Measurements from ENCODE around the gene NMUR2. TPM values are rescaled to one million over a fixed set of nuclear protein-coding genes. Genes with fewer than 3 reads are reported as not detected.

NMUR2 gene, protein sequence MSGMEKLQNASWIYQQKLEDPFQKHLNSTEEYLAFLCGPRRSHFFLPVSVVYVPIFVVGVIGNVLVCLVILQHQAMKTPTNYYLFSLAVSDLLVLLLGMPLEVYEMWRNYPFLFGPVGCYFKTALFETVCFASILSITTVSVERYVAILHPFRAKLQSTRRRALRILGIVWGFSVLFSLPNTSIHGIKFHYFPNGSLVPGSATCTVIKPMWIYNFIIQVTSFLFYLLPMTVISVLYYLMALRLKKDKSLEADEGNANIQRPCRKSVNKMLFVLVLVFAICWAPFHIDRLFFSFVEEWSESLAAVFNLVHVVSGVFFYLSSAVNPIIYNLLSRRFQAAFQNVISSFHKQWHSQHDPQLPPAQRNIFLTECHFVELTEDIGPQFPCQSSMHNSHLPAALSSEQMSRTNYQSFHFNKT
- not detected for total RNA-seq

DNA sequence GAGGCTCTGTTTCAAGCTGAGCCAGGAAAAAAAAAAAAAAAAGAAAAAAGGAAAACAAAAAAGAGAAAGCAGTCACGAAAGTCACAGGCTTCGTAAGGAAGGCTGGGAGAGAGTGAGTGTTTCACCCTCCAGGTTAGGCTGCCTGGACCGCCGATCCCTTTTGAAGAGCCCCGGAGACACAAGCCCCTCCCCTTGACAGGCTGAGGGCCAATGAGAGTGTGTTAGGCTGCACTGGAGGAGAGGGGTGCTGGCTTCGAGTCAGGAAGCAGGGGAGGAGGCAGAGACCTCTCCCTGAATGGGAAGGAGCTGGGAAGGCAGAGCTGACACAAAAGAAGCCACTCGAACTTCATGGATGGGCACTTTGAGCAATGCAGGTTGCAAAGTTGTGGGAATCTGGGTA is at the start of gene NMUR2:
NMUR2 (minus strand) TSS at position 135 of the 400 bp plus-strand sequence. CDS start 166 bp downstream, outside the sequence.
- no peak within 1 kb of the TSS for H3K4me3 Mint-ChIP-seq
- peaks cover 5% of the 10 kb centered on the region for H3K27me3 Mint-ChIP-seq (ENCODE audit: low read depth)
- H3K9me3 Mint-ChIP-seq: no peaks in the 10 kb centered on the region
- ATAC-seq: no peak
- no peak for DNase-seq
- H3K4me1 Mint-ChIP-seq (ENCODE audit: low read depth): no peaks in the 10 kb centered on the region
- H3K36me3 Mint-ChIP-seq (ENCODE audit: insufficient read depth): no peaks in the 10 kb centered on the region

DNA sequence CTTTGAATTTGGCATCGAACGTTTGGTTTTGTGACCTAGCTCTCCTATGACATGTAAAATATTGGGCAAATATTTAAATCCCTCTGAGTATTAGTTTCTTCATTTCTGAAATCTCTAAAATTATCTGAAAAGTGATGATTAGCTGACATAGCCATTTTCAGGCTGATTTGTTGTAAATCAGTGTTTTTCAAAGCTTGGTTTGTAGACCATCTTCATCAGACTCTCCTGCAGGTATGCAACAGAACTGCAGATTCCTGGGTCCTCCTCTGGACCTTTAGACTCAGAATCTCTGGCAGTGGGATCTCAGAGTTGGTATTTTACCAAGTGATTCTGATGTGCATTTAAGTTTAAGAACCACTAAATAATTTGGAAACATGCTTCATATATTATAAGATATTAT is 38.9 kb upstream of the NMUR2 start:
- peaks cover 2% of the 10 kb centered on the region for H3K27me3 Mint-ChIP-seq (ENCODE audit: low read depth)
- H3K9me3 Mint-ChIP-seq: no peaks in the 10 kb centered on the region
- ATAC-seq (no peak), DNase-seq (no peak)
- H3K4me3 Mint-ChIP-seq: no peak overlapping the region
- no peaks in the 10 kb centered on the region for H3K36me3 Mint-ChIP-seq (ENCODE audit: insufficient read depth)
- no peaks in the 10 kb centered on the region for H3K4me1 Mint-ChIP-seq (ENCODE audit: low read depth)

DNA sequence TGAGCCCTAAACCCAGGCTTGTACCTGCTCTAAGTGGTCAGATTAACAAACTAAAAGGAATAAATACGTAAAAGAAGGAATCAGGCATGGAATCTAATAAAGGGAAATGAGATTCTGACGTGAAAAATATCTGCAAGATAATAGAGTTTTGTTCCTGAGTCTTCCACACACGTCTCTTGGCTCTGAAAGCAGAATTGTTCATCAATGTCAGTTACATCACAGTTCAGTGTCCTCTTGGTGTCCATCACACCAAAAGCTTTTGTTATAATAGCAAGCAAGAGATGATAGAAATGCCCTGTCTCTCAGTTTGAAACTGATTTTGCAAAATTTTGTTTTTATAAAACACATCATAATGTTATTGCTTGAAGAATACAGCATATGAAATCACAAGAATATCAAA is 34.7 kb upstream of the NMUR2 start:
- ATAC-seq: no peak
- peaks cover 4% of the 10 kb centered on the region for H3K9me3 Mint-ChIP-seq
- H3K36me3 Mint-ChIP-seq (ENCODE audit: insufficient read depth): no peaks in the 10 kb centered on the region
- DNase-seq: no peak
- H3K4me3 Mint-ChIP-seq: no peak overlapping the region
- H3K27me3 Mint-ChIP-seq (ENCODE audit: low read depth): peaks cover 5% of the 10 kb centered on the region
- H3K4me1 Mint-ChIP-seq (ENCODE audit: low read depth): no peaks in the 10 kb centered on the region

DNA sequence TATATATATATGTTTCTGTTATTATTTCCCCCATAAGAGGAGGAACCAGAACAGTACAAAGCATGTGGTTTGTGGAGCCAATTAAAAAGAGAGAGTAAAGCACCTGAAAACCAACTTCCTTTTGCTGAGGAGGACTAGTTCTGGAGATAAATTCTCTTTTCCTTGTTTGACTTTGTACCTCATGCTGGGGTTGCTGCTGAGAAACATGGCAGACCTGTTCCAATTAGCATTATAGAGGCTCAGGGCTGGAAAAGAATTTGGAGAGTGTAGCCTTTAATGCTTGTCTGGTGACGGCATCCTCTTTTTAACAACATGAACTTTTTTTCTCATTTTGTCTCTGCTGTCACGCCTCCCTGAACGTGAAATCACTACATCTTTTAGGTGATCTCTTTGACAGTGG is 32.8 kb upstream of the NMUR2 start:
- no peaks in the 10 kb centered on the region for H3K36me3 Mint-ChIP-seq (ENCODE audit: insufficient read depth)
- no peak overlapping the region for H3K4me3 Mint-ChIP-seq

DNA sequence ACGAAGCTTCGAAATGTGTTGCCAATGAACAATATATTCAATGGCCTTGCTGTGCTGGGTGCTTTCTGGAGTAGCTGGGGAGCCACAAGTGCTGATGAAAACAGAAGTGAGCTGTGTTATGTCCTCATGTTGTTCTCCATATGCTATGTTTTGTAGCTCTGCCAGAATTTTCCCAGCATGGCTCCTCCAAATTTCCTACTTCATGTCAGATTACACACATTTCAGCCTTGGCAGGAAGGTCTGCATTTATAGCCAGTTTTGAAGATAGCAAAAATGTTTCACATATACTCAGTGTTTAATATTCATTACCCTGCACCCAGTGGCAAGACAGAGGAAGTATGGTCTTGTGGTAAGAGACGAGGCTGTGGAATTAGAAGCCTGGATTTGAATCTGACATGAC is 22.6 kb upstream of the NMUR2 start:
- H3K27me3 Mint-ChIP-seq (ENCODE audit: low read depth): peaks cover 3% of the 10 kb centered on the region
- no peak overlapping the region for H3K4me3 Mint-ChIP-seq
- H3K36me3 Mint-ChIP-seq (ENCODE audit: insufficient read depth): no peaks in the 10 kb centered on the region
- no peaks in the 10 kb centered on the region for H3K4me1 Mint-ChIP-seq (ENCODE audit: low read depth)
- H3K9me3 Mint-ChIP-seq: no peaks in the 10 kb centered on the region
- ATAC-seq (no peak), DNase-seq (no peak)

More for the DNA sequence above, 32.8 kb upstream of the NMUR2 start:
- ATAC-seq (no peak), DNase-seq (no peak)
- H3K9me3 Mint-ChIP-seq: peaks cover 4% of the 10 kb centered on the region
- H3K27me3 Mint-ChIP-seq (ENCODE audit: low read depth): peaks cover 3% of the 10 kb centered on the region
- H3K4me1 Mint-ChIP-seq (ENCODE audit: low read depth): no peaks in the 10 kb centered on the region

DNA sequence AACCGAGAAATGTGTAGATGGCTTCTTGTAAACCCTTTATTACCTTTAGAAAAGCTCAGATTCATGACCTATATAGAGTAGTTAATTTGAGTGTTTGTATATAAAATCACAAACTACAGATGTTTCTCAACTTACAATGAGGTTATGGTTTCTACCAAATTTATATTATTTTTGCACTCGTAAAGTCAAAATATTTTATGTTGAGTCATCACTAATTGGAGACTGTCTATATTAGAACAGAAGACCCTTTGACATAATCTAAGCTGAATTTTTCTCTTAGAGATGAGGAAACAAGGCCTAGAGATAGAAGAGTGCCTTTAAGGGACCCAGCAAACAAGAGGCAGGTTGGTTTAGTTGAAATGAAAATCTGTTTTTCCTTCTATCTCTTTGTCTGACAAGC is 20.0 kb upstream of the NMUR2 start:
- ATAC-seq (no peak), DNase-seq (no peak)
- Mint-ChIP-seq H3K36me3 (ENCODE audit: insufficient read depth) (no peaks in the 10 kb centered on the region), H3K27me3 (ENCODE audit: low read depth) (peaks cover 3% of the 10 kb centered on the region), H3K9me3 (no peaks in the 10 kb centered on the region), H3K4me3 (no peak overlapping the region), H3K4me1 (ENCODE audit: low read depth) (no peaks in the 10 kb centered on the region)

DNA sequence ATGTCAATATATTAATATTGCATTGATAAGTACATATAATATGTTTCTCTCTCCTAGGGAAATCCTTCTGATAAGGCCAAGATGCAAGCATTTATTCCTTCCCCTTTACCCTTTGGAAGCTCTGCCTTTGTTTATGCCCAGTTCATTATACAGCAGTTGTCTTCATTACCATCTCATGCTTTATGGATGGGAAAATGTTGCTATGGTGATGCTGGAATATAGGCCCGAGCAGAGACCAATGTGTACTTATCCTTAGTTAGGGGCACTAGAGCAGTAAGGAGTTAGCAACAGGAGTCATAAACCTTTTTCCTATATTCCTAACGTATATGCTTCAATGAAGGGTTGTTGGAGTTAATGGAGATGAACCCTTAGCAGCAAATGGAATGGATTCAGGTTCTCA is 19.4 kb upstream of the NMUR2 start:
- Mint-ChIP-seq H3K36me3 (ENCODE audit: insufficient read depth) (no peaks in the 10 kb centered on the region), H3K9me3 (no peaks in the 10 kb centered on the region), H3K27me3 (ENCODE audit: low read depth) (peaks cover 3% of the 10 kb centered on the region), H3K4me3 (no peak overlapping the region), H3K4me1 (ENCODE audit: low read depth) (no peaks in the 10 kb centered on the region)
- ATAC-seq: no peak
- no peak for DNase-seq

DNA sequence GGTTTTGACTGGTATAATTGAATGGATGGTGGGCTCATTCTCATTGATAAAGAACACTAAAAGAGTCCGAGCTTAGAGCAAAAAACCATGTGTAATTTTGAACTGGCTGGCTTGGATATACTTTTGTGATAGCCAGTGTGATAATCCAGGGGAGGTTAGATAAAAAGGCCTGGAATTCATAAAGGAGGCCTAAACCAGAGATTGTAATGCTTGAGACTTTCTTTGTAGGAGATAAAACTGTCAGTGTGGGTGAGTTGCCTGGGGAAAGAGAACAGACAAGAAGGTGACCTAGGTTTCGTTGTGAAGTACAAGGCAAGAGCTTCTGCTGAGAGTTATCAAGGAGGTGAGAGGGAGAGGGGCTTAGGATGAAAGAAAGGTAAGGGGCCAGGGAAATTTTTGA is 17.0 kb upstream of the NMUR2 start:
- Mint-ChIP-seq H3K36me3 (ENCODE audit: insufficient read depth) (no peaks in the 10 kb centered on the region), H3K4me3 (no peak overlapping the region), H3K9me3 (no peaks in the 10 kb centered on the region), H3K4me1 (ENCODE audit: low read depth) (no peaks in the 10 kb centered on the region), H3K27me3 (ENCODE audit: low read depth) (no peaks in the 10 kb centered on the region)
- ATAC-seq (no peak), DNase-seq (no peak)

DNA sequence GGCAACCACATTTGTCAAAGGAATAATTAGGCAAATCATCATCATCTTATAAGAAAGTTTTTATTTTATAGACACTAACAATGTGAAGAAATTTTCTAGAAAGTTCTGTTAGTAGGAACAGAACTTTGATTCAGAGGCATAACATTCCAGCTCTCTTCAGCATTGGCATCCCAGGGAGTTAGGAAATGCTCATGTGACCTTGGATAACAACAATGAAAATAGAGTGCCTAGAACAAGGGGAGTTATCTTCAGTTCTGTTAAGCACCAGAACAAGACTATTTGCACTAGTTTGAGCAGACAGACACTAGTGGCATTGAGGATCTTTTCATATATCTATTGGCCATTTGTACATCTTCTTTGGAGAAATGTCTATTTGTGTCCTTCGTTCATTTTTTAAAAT is 7.0 kb upstream of the NMUR2 start:
- Mint-ChIP-seq H3K36me3 (ENCODE audit: insufficient read depth) (no peaks in the 10 kb centered on the region), H3K4me1 (ENCODE audit: low read depth) (no peaks in the 10 kb centered on the region), H3K9me3 (no peaks in the 10 kb centered on the region), H3K4me3 (no peak overlapping the region), H3K27me3 (ENCODE audit: low read depth) (no peaks in the 10 kb centered on the region)
- ATAC-seq: no peak
- no peak for DNase-seq

DNA sequence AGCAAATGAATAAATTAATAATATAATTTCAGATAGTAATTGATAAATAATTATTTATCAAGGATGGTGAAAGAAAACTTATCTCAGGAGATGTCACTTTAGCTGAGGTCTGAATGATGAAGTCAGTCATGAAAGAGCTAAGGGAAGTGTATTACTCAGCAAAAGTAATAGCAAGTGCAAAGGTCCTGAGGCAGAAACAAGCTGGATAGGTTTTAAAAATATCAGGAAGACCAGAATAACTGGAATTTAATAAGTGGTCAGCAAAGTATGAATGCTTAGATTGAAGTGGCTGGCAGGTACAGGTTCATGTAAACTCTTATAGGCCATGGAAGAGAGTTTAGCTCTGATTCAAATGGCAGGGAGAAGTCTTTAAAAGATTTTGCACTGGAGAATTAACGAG is 1.0 kb upstream of the NMUR2 start:
- Mint-ChIP-seq H3K27me3 (ENCODE audit: low read depth) (peaks cover 3% of the 10 kb centered on the region), H3K4me3 (no peak overlapping the region), H3K9me3 (no peaks in the 10 kb centered on the region), H3K36me3 (ENCODE audit: insufficient read depth) (no peaks in the 10 kb centered on the region), H3K4me1 (ENCODE audit: low read depth) (no peaks in the 10 kb centered on the region)
- ATAC-seq (no peak), DNase-seq (no peak)

DNA sequence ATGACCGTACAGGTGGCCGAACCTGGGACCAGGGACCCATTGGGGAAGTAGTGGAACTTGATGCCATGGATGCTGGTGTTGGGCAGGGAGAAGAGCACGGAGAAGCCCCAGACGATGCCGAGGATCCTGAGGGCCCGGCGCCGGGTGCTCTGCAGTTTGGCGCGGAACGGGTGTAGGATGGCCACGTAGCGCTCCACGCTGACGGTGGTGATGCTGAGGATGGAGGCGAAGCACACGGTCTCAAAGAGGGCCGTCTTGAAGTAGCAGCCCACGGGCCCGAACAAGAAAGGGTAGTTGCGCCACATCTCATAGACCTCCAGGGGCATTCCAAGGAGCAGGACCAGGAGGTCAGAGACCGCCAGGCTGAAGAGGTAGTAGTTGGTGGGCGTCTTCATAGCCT is 585 bp downstream of the NMUR2 start:
- no peak for DNase-seq
- Mint-ChIP-seq H3K4me3 (no peak overlapping the region), H3K27me3 (ENCODE audit: low read depth) (peaks cover 5% of the 10 kb centered on the region), H3K36me3 (ENCODE audit: insufficient read depth) (no peaks in the 10 kb centered on the region), H3K9me3 (no peaks in the 10 kb centered on the region), H3K4me1 (ENCODE audit: low read depth) (no peaks in the 10 kb centered on the region)
- ATAC-seq: no peak

DNA sequence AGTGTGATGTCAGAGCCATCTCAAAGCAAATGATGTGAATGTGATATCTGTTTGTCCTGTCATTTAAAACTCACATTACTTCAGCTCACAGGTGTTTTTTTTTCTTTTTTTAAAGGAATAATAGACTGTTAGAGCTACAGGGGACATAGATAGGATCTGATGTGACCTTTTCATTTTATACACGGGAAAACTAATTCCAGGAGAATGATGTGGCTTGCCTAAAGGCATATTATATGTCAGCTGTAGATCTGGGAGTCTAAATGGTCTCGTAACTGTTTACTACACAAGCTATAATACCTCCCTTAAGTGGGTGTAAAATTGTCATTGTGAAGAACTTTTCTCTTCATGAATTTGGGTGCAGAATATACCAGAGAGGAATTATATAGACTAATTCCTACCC is 2.0 kb downstream of the NMUR2 start:
- no peak for DNase-seq
- Mint-ChIP-seq H3K36me3 (ENCODE audit: insufficient read depth) (no peaks in the 10 kb centered on the region), H3K27me3 (ENCODE audit: low read depth) (peaks cover 5% of the 10 kb centered on the region), H3K4me1 (ENCODE audit: low read depth) (no peaks in the 10 kb centered on the region), H3K4me3 (no peak overlapping the region), H3K9me3 (no peaks in the 10 kb centered on the region)
- ATAC-seq: no peak

DNA sequence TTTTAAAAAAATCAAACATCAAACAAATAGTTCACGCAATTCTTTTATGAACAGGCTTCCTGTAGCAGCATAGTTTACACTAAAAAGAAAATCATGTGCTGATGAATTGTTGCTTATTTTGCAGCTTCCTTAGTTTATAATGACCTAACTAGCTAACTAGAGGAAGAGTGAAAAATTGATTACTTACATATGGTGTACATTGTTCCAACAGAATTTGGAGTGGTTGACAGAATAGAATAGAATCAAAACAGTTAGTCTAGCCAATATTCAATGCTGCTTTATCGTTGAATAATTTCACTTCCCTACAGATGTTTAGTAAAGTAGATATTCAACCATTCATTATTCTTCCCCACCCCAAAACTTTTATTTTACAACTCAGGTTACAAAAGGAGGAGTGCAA is 4.2 kb downstream of the NMUR2 start:
- no peaks in the 10 kb centered on the region for H3K4me1 Mint-ChIP-seq (ENCODE audit: low read depth)
- H3K36me3 Mint-ChIP-seq (ENCODE audit: insufficient read depth): no peaks in the 10 kb centered on the region
- no peaks in the 10 kb centered on the region for H3K9me3 Mint-ChIP-seq
- peaks cover 5% of the 10 kb centered on the region for H3K27me3 Mint-ChIP-seq (ENCODE audit: low read depth)
- no peak overlapping the region for H3K4me3 Mint-ChIP-seq
- DNase-seq: no peak
- ATAC-seq: no peak

DNA sequence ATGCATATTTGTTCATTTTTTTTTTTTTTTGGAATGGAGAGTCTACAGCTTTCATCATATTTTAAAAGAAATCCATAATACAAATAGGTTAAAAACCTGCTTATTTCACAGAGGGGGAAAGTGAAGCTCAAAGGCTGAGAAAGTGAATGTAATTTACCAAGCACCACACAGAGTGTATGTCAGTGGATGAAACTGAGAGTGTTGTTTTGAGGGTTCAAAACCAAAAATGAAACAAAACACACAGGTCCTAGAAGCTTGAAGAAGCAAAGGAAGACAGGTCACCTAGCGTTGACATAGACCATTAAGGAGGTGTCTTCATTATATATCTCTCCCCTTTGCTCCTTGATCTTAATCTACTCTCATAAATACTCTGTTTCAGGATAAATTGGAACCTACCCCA is 7.5 kb downstream of the NMUR2 start:
- H3K4me1 Mint-ChIP-seq (ENCODE audit: low read depth): no peaks in the 10 kb centered on the region
- H3K4me3 Mint-ChIP-seq: no peak overlapping the region
- DNase-seq (no peak), ATAC-seq (no peak)
- no peaks in the 10 kb centered on the region for H3K9me3 Mint-ChIP-seq
- no peaks in the 10 kb centered on the region for H3K36me3 Mint-ChIP-seq (ENCODE audit: insufficient read depth)
- H3K27me3 Mint-ChIP-seq (ENCODE audit: low read depth): peaks cover 2% of the 10 kb centered on the region

DNA sequence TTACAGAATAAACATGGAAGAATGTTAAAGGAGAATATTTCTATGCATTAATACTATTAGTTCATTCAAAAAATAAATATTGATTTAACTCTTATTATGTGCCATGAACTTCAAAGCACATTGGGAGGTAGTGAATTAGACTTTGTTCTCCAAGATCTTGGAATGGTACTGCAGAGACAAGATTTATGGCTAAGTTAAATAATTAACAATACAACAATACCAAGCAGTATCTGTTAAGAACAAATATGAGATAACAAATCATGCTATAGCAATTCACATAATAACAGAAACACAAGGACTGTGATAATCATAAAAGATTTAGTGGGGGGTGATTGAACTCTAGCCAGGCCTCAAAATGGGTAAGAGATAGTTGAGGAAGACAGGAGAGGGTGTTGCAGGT is 11.6 kb downstream of the NMUR2 start:
- Mint-ChIP-seq H3K9me3 (peaks cover 5% of the 10 kb centered on the region), H3K4me3 (no peak overlapping the region), H3K27me3 (ENCODE audit: low read depth) (peaks cover 1% of the 10 kb centered on the region), H3K4me1 (ENCODE audit: low read depth) (no peaks in the 10 kb centered on the region), H3K36me3 (ENCODE audit: insufficient read depth) (no peaks in the 10 kb centered on the region)
- DNase-seq (no peak), ATAC-seq (no peak)

All from activated T-cell treated with anti-CD3 and anti-CD28 coated beads, Interleukin-2, amount 50 U/mL, for 4 hours (primary cell).